GM18498 (cell line): Measurements from ENCODE around the gene ADH4.
A peak's percentile ranks its signal among the peaks of the same experiment; 100 is the strongest.
"Not testable (repeated sequence)": the region's sequence is repeated elsewhere in the genome, so short reads cannot be mapped to it uniquely, and the experiment has no call there.

ENCODE experiments used
- ATAC-seq: cut with Tn5 transposase; IDR thresholded peaks from one replicate; pipeline ENCODE4 v1.9.1; 2021; ENCODE audit warnings: mild to moderate bottlenecking, moderate library complexity; ENCODE audit not compliant: unreplicated experiment

Gene ADH4

GRCh38 chr4:99135541-99136162, 8.4 kb downstream of the ADH4 start:
- no peak for ATAC-seq

DNA sequence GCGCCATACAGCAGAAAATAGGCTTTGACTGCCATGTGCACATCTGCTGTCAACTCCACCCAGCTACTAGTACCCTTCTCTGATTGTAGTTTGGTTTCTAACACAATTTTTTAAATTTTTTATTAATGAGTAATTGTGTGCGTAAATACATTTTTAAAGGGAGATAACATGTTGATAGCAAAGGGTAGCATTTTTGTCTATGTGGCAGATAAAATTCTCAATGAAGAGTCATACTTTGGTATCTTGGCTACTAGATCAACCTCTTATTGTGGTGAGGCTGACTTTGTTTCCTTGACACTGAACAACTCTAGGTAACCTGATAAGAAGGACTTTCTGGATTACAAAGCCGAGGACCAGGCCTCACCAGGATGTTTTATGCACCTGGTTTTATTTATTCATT, 9.5 kb downstream of the ADH4 start:
- no peak for ATAC-seq

- ATAC-seq, result no peak
These were observed 12.7 kb downstream of the ADH4 start for GRCh38 chr4:99131378-99131777.

DNA sequence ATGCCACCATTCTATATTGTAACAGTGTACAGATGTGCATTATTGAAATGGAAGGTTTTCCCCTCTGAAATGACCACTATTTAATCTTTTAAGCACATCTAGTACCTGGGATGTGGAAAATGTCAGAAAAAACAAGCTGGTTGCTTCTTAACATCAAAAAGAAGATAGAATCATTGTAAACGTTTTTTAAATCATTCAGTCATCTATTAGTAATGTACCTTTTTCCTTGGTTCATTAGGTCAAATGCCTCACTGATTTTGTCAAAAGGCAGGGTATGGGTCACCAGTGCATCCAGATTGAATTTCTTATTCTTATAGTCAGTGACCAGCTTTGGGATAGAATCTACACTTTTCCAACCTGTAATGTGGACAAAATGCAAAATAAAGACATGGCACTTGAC, 17.7 kb downstream of the ADH4 start:
- no peak for ATAC-seq

GRCh38 chr4:99121008-99121407, 23.1 kb downstream of the ADH4 start:
- no peak for ATAC-seq

- no peak for ATAC-seq
These were observed 23.6 kb downstream of the ADH4 start for GRCh38 chr4:99120501-99120900.

DNA sequence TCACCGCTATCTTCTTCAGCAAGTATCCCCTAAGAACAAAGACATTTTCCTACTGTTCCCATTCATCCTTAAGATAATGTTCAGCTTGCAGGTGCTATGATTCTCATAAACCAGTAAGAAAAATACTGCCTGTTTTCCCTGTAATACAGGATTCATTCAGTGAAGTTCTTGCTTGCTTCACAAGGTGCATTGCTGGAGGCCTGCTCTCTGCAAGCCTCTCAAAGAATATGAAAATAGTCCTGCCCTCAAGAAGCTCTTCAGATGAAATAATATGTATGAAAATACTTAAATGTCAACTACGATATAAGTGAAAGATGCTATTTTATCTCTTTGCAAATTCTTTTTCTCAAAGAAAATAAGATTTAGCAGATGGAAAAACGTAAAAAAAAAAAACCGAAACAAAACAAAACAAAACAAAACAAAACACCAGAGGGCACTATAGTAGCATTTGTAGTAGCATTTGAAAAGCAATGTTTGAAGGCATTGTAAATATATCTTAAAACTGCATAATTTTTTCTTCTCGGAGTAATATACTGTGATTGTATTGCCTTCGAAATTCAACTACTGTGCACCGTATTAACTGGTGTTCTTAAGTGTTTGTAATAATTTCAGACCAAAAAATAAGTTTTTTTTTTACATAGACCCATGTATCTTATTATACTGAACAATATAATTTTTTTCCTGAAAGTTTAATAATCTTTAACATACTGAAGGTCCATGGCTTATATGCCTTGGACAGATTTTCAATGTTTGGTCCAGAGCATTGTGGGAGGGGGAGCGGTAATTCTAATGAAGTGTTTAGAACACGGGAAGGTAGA, 26.0 kb downstream of the ADH4 start:
- ATAC-seq, result no peak

DNA sequence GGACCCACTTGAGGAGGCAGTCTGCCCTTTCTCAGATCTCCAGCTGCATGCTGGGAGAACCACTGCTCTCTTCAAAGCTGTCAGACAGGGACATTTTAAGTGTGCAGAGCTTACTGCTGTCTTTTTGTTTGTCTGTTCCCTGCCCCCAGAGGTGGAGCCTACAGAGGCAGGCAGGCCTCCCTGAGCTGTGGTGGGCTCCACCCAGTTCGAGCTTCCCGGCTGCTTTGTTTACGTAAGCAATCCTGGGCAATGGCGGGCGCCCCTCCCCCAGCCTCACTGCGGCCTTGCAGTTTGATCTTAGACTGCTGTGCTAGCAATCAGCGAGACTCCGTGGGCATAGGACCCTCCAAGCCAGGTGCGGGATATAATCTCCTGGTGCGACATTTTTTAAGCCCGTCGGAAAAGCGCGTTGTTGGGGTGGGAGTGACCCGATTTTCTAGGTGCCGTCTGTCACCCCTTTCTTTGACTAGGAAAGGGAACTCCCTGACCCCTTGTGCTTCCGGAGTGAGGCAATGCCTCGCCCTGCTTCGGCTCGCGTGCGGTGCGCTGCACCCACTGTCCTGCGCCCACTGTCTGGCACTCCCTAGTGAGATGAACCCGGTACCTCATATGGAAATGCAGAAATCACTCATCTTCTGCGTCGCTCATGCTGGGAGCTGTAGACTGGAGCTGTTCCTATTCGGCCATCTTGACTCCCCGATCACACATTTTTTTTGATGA, 26.8 kb downstream of the ADH4 start:
- not testable (repeated sequence) for ATAC-seq

DNA sequence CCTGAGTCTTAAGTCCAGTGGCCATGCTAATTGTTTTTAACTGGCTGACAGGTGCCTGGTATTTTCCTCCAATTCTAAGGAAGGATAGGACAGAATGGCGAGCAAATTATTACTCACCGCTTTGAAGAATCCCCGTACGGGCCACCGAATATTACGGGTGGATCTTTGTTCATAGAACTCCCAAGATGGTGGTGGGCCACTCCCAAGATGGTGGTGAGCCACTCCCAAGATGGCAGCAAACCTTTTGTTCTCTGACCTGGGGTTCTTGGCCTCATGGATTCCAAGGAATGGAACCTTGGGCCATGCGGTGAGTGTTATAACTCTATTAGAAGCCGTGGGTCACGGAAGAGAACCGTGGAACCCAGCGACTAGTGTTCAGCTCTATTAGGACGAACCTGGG, 34.8 kb downstream of the ADH4 start:
- ATAC-seq, result not testable (repeated sequence)

DNA sequence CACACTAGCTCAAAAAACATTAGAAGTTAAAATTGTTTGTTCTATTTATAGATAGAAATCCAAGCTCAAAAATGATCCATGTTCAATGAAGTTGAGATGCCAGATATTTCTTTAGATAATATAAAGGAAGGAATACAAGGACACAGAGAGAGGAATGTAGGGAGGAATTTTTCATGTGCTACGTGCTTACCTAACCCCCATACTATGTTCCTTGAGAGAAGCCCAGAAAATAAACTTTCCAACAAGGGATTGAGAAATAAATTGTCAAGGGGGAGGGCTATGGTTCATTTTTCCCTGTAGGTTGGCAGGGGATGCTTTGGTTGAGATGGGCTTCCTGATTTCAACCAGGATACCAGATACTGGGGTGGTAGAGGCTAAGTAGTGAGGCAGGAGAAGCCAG, 39.9 kb downstream of the ADH4 start:
- no peak for ATAC-seq

DNA sequence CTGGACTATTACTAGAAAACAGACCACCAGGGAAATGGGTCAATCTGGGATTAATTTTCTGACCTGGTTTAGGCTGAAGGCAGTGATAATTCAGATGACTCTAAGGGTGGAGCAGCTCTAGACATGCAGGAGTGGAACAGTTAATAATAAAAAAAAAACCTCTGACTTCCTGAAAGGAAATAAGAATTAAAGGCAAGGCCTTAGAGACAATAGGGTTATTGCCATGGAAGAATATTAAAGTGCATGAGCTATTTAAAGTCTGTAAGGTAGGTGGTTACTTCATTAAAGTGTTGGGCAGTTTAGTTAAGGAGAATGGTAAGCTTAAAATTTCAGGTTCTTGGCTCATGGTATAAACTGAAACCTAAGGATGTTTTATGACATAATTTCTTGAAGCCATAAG, 40.9 kb downstream of the ADH4 start:
- ATAC-seq, result no peak

DNA sequence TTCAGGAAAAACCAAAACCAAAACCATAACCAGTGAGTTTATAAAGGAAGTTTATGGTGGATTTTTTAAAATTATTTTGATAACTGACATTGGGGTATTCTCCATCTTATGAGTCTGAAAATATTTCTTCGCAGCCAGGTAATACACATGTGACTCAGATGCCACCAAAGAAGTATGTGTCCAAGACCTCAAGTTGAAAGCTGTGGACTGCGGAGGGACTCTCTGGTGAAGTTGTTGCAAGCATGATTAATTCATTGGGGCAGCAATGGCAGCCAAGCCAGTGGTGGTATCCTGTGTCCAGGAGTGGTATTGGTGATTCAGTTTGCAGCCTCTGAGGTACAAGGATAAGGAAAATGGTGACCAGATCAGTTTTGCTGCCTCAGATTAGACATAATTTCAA, 41.5 kb downstream of the ADH4 start:
- ATAC-seq, result no peak

GRCh38 chr4:99100876-99101275, 43.2 kb downstream of the ADH4 start:
- ATAC-seq, result no peak

DNA sequence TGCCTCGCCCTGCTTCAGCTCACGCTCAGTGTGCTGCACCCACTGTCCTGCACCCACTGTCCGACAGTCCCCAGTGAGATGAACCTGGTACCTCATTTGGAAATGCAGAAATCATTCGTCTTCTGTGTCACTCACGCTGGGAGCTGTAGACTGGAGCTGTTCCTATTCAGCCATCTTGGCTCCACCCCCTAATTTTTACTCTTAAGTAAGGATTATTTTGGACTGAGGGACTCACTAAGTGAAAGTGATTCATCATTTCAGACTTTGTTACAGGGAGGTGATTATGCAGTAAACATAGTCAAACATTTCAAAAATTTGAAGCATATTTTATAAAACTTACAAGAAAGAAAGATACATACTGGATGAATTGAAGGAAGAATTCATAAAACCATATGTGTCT, 44.3 kb downstream of the ADH4 start:
- ATAC-seq, result not testable (repeated sequence)

- ATAC-seq, result no peak
These were observed 44.8 kb downstream of the ADH4 start for GRCh38 chr4:99099311-99099710.

- ATAC-seq, result not testable (repeated sequence)
These were observed 52.3 kb downstream of the ADH4 start for GRCh38 chr4:99091841-99092240.

DNA sequence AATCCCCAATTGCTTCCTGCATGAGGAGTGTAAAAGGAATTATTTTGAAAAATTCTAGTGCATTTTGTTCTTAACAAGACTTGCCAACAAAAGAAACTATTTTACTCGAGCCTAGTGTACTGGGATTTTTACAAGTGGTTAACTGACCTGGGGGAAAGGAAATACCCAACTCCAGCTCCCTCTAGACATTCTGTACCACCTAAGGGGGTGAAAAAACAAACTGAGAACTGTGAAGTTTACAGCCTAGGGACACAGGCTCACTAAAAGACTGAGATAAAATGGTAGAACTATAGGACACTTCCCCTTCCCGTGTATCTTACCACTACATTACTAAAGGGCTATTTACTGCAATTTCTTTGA, 52.9 kb downstream of the ADH4 start:
- ATAC-seq, result no peak

GRCh38 chr4:99090481-99091215, 53.4 kb downstream of the ADH4 start:
- no peak for ATAC-seq

DNA sequence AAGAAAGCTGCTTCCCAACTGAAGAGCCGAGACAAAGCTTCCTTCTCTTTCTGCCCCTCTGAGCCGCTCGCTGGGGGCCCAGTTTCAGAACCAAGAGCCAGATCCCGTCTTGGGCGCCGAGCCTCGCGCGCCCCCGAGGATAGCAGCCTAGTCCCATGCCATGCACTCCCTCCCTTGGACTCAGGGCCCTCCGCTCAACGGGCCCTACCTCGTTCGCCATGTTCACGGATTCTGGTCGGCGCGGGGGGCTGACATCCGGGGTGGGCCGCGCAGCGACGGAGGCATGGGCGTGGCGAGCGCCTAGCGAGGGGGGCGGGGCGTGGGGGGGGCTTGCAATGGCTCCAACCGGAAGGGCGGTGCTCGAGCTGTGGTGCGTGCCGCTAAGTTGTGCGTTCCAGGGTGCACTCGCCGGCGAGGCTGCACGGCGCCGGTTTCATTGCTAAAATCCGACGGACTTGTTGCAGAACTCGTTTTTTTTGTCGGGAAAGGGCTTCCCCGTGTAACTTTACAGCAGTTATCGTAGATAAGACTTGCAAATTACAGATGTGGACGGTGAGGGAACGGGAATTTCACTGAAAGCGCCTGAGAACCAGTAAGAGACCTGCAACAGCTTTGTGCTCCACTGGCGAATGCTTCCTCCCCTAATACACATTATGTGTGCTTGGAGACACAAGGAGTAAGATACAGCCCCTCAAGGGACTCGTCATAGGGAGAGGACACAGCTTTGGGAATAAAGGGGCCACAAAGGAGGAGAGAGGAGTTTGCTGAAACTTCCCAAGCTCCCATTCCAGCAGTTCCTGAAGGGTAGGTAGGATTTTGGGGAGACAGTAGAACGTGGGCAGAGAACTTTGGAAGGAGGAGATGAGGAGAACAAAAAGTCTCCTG, 55.4 kb downstream of the ADH4 start, which contains the start of gene ADH5:
Gene ADH5 (minus strand): TSS at position 308 of the 885 bp plus-strand sequence. CDS start 88 bp downstream, at position 220.
- ATAC-seq, result peak; percentile 92

- ATAC-seq, result peak; percentile 31
These were observed 56.1 kb downstream of the ADH4 start for GRCh38 chr4:99088023-99088449.
